Cardiac fibroblast (primary cell): ENCODE results near the gene BNIP3.

Experiments
- DNase-seq, 2 donors: peaks; one replicate each; pipeline versions ENCODE4 v3.0.0 to v3.0.0-alpha.2; 2010; ENCODE audit warnings: low read depth in 2 of 2
- H3K4me3 ChIP-seq, 2 donors: replicated peaks in 1 of 2; 1 replicate in 1 of 2; 2 replicates in 1 of 2; pipeline ENCODE4 v1.5.1; 2011; ENCODE audit warnings: low read depth in 2 of 2, low read length in 2 of 2, mild to moderate bottlenecking in 2 of 2, moderate library complexity in 1 of 2
- CTCF ChIP-seq: IDR thresholded peaks from one replicate; pipeline ENCODE4 v1.5.1; 2011; ENCODE audit warnings: low read depth, mild to moderate bottlenecking, low read length, inconsistent platforms

BNIP3 gene

GRCh38 chr10:131981429-131982184 is at the start of gene BNIP3:
Gene BNIP3, minus strand, starts transcription at chr10:131981923. Its CDS starts 117 bp downstream, at chr10:131981806.
- no peak for TF ChIP-seq CTCF
- peak within 1 kb of the TSS; percentile 74 to 92 for H3K4me3 ChIP-seq
- DNase-seq = peak; percentile 91 to 97

- H3K4me3 ChIP-seq = no peak overlapping the region
- no peak for TF ChIP-seq CTCF
Observed at GRCh38 chr10:132030898-132031463, 49.3 kb upstream of the BNIP3 start.

GRCh38 chr10:132028706-132029105 is 47.0 kb upstream of the BNIP3 start:
- no peak for DNase-seq
- TF ChIP-seq CTCF = no peak
- no peak overlapping the region for H3K4me3 ChIP-seq

More at GRCh38 chr10:132030898-132031463, 49.3 kb upstream of the BNIP3 start:
- DNase-seq = no peak

- peak; percentile 8 to 24 for DNase-seq
- TF ChIP-seq CTCF = no peak
- no peak overlapping the region for H3K4me3 ChIP-seq
Observed at GRCh38 chr10:132027423-132027983, 45.8 kb upstream of the BNIP3 start.

GRCh38 chr10:132023092-132023811 is 41.5 kb upstream of the BNIP3 start:
- DNase-seq = peak; percentile 83
- peak overlapping the region; percentile 11 to 38 for H3K4me3 ChIP-seq
- peak; percentile 93 for TF ChIP-seq CTCF

GRCh38 chr10:132022241-132022640 is 40.5 kb upstream of the BNIP3 start:
- TF ChIP-seq CTCF = no peak
- DNase-seq = no peak
- H3K4me3 ChIP-seq = no peak overlapping the region
